ENCODE results near the gene UCN2. TPM values are rescaled to one million over a fixed set of nuclear protein-coding genes. Genes with fewer than 3 reads are reported as not detected.

Gene UCN2
- total RNA-seq, 1 donor from 2014 or later = 0.21 TPM

DNA sequence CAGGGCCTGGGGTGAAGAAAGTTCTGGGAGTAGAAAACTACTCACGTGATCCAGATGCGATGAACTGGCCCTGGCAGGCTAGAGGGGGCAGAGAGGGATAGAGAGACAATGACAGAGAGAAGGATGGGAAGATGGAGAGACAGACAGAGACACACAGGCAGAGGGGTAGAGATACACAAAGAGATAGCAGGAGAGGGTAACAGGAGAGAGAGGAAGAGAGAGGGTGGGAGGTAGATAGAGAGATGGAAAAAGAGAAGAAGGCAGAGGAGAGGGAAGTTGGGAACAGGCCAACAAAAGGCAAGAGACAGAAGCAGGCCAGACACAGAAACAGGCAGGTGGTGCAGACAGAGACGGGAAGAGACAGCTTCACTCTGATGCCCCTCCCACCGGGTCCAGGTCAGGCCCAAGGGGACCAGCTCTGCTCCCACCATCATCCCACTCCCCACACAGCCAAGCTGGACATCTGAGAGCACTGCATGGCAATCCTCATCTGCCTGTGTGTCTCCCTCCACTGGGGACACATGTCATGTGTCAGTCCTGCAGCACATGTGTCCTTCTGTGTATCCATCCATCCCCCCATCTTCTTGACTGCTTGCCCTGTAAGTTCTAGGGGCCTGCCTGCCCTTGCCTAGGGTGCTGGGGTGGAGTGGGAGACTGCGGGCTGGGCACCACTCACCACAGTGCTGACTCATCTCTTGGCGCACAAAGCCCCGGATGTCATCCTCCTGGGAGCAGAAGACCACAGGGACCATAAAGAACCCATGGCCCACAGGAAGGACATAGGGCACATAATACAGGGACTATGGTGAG lies 2.2 kb upstream of the UCN2 start:
- intact Hi-C loops (cut with micrococcal nuclease) = no loop called here
- Mint-ChIP-seq H3K27ac (no peak overlapping the region), H3K36me3 (ENCODE audit: low read depth) (no peaks in the 10 kb centered on the region), H3K4me3 (no peak overlapping the region), H3K4me1 (ENCODE audit: low read depth) (no peaks in the 10 kb centered on the region), H3K9me3 (no peaks in the 10 kb centered on the region), H3K27me3 (ENCODE audit: insufficient read depth) (no peaks in the 10 kb centered on the region)
- DNase-seq (ENCODE audit: low spot score) = no peak

DNA sequence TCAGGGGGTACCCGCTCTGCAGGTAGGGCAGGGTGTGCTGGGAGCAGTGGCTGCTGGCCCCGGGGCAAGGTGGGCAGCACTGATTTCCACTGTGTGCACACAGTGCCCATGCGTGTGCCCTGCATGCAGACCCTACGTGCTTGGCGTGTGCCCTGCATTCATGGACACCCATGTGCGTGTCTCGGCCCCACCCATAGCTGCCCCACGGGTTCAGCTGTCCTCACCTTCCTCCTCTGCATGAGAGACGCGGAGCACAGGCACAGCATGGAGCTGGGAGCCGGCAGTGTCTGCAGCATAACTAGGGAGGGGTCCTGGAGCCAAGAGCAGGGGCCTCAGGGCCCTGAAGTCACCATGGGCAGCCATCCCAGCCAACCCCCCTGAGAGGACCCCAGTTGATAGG lies 1.6 kb upstream of the UCN2 start:
- DNase-seq (ENCODE audit: low spot score) = no peak
- H3K9me3 Mint-ChIP-seq = no peaks in the 10 kb centered on the region
- intact Hi-C loops (cut with micrococcal nuclease) = no loop called here
- H3K4me3 Mint-ChIP-seq = no peak overlapping the region
- no peaks in the 10 kb centered on the region for H3K27me3 Mint-ChIP-seq (ENCODE audit: insufficient read depth)
- no peaks in the 10 kb centered on the region for H3K36me3 Mint-ChIP-seq (ENCODE audit: low read depth)
- no peak overlapping the region for H3K27ac Mint-ChIP-seq
- H3K4me1 Mint-ChIP-seq (ENCODE audit: low read depth) = no peaks in the 10 kb centered on the region

DNA sequence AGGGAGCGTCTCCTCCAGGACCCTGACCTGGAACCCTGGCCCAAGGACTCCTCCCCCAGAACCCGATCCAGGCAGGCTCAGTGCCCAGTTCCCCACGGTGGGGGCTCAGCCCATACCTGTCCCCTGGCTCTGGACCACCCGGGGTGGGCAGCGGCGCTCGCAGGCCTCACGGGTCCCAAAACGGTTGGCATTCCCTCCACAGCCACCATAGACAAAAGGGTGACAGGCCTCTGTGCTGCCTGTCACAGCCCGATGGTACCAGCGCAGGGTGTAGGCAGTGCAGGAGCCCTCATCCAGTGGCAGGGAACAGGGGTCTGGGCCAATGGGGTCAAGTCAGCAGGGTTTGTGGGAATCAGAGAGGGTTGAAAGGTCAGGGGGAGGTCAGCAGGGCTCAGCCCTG lies 1.1 kb upstream of the UCN2 start:
- no peaks in the 10 kb centered on the region for H3K36me3 Mint-ChIP-seq (ENCODE audit: low read depth)
- H3K4me3 Mint-ChIP-seq = no peak overlapping the region
- no peaks in the 10 kb centered on the region for H3K27me3 Mint-ChIP-seq (ENCODE audit: insufficient read depth)
- DNase-seq (ENCODE audit: low spot score) = no peak
- H3K27ac Mint-ChIP-seq = no peak overlapping the region
- H3K9me3 Mint-ChIP-seq = no peaks in the 10 kb centered on the region
- intact Hi-C loops (cut with micrococcal nuclease) = no loop called here
- H3K4me1 Mint-ChIP-seq (ENCODE audit: low read depth) = no peaks in the 10 kb centered on the region

DNA sequence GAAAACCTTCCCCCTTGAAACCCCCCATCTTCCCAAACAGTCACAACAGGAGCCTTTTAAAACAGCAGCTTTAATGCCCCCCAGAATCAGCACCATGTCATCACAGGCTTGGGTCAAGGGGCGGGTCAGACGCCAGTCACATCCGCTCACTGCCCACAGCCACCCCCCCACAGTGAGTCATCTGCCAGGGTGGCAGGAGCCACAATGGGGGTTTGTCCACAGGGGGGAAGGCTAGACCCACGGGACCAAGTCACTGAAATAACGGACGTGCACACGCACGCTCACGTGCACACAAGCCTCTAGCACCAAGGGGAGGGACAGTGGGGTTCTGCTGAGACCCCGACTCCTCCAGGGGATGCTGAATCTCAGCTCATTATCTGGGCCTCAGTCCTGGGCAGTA lies 441 bp upstream of the UCN2 start:
- Mint-ChIP-seq H3K4me1 (ENCODE audit: low read depth) (no peaks in the 10 kb centered on the region), H3K4me3 (no peak overlapping the region), H3K27me3 (ENCODE audit: insufficient read depth) (no peaks in the 10 kb centered on the region), H3K9me3 (no peaks in the 10 kb centered on the region), H3K36me3 (ENCODE audit: low read depth) (no peaks in the 10 kb centered on the region), H3K27ac (no peak overlapping the region)
- DNase-seq (ENCODE audit: low spot score) = no peak
- intact Hi-C loops (cut with micrococcal nuclease) = no loop called here

DNA sequence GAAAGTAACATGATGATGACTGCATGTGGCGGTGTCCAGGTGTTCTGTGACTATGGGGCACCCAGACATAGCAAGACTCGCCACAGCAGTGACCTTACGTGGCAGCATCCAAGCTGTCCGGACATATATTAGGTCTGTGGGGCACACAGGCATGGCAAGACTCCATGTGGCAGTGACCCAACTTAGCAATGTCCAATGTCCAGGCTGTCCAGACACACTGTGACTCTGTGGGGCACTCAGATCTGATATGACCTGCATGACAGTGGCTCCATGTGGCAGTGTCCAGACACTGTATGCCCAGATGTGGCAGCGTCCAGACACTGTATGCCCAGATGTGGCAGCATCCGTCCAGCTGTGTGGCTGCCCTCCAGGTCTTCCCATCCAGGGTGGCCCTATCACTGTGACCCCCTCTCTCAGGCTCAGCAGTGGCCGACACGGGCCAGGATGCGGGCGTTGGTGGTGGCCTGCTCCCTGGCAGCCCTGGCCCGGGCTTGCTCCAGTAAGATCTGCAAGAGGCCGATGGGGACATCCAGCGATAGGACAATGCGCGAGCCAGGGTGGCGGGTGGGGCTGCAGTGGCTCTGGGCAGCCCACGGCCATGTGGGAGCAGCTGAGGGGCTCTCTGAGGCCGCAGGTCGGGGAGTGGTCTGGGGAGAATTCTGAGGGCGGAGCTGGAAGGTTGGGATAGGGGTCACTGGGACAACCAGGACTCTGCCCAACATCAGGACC lies 1.1 kb downstream of the UCN2 start:
- peaks cover 12% of the 10 kb centered on the region for H3K4me1 Mint-ChIP-seq (ENCODE audit: low read depth)
- DNase-seq (ENCODE audit: low spot score) = no peak
- H3K9me3 Mint-ChIP-seq = no peaks in the 10 kb centered on the region
- H3K4me3 Mint-ChIP-seq = no peak overlapping the region
- H3K27me3 Mint-ChIP-seq (ENCODE audit: insufficient read depth) = no peaks in the 10 kb centered on the region
- H3K36me3 Mint-ChIP-seq (ENCODE audit: low read depth) = no peaks in the 10 kb centered on the region
- intact Hi-C loops (cut with micrococcal nuclease) = no loop called here
- H3K27ac Mint-ChIP-seq = no peak overlapping the region

DNA sequence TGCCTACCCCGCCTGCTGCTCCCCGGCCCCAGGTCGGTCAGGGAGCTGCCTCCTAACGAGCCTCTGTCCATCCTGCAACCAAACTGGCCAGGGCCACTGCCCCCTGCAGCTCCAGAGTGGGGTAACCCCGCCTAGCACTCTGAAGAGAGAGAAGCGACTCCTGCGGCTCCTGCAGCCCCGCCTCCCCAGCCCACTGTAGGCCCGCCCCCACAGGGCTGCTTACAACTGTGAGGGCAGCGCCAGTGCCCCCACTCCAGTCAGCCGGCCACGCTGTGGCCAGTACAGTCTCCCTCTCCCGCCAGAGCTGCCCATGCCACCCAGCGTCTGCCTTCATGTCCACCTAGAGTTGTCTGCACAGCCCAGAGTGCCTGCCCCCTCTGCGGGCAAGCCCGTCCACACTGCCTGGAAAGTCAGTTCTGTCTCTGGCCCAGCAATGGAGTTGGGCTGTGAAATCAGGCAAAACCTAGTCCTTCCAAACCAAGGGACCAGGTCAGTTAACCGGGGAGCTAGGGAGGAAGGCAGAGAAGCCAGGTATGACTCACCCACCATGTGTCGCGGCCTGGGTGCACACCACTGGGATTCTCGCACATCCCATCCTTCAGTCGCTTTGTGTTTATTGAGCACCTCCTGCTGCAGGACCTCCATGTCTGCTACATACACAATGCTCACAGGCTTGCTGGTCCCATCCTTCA lies 2.4 kb downstream of the UCN2 start:
- Mint-ChIP-seq H3K36me3 (ENCODE audit: low read depth) (no peaks in the 10 kb centered on the region), H3K4me3 (no peak overlapping the region), H3K27me3 (ENCODE audit: insufficient read depth) (no peaks in the 10 kb centered on the region), H3K9me3 (no peaks in the 10 kb centered on the region), H3K27ac (no peak overlapping the region), H3K4me1 (ENCODE audit: low read depth) (peaks cover 18% of the 10 kb centered on the region)
- intact Hi-C loops (cut with micrococcal nuclease) = no loop called here
- no peak for DNase-seq (ENCODE audit: low spot score)

DNA sequence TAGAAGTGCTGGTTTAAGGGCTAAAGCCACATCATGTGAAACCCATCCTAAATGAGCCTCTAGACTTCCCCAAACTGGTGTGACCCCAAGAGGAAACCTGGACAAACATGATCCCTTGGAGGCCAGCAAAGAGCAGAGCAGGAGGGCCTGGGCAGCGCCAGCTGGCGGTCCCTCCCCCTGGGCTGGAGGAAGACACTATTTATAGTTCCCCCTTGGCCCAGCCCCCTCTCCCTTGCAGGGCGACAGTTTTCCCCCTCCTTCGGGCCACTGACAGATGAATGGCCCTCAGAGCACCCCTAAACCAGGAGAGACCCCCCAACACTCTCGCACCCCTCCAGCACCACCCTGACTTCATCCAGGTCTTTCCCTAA lies 2.9 kb downstream of the UCN2 start:
- Mint-ChIP-seq H3K9me3 (no peaks in the 10 kb centered on the region), H3K27ac (no peak overlapping the region), H3K4me3 (no peak overlapping the region), H3K4me1 (ENCODE audit: low read depth) (peaks cover 23% of the 10 kb centered on the region), H3K27me3 (ENCODE audit: insufficient read depth) (no peaks in the 10 kb centered on the region), H3K36me3 (ENCODE audit: low read depth) (no peaks in the 10 kb centered on the region)
- DNase-seq (ENCODE audit: low spot score) = no peak
- intact Hi-C loops (cut with micrococcal nuclease) = no loop called here

DNA sequence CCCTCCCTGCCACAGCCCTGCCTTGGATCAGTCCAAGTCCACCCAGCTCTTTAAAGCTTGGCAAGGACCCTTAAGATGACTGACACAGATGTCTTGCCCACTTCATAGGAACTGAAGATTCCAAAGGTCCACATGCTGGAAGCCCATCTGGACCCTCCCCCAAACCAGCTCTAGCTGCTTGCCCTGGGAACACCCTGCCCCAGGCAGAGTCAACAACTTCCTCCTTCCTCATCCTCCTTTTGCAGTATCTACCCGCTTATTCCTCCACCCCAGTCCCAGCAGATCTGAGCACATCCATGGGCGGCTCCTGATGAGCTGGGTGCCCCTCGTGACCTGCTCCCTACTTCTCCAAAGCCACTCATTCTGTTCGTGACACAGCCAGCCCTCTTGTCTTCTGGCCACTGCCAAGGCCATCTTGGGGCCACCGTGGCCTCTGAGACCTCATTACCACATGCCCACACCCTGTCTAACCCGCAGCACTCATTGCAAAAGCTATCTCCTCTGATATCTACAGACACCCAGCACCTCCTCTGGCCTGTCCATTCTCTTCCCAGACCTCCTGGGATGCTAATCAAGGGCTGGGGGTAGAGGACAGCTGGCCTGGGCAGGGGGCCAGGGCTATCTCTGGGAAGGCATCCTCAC lies 5.0 kb downstream of the UCN2 start:
- intact Hi-C loops (cut with micrococcal nuclease) = loop anchor here (1.0 to 10.0 kb wide), 7 partner anchors 10 to 474 kb away; partner anchors contain the start of genes ATRIP, IP6K2, NDUFAF3 and UQCRC1
- peaks cover 2% of the 10 kb centered on the region for H3K36me3 Mint-ChIP-seq (ENCODE audit: low read depth)
- no peaks in the 10 kb centered on the region for H3K9me3 Mint-ChIP-seq
- H3K27me3 Mint-ChIP-seq (ENCODE audit: insufficient read depth) = no peaks in the 10 kb centered on the region
- H3K4me3 Mint-ChIP-seq = peak overlapping the region; percentile 51
- peak overlapping the region; percentile 24 for H3K27ac Mint-ChIP-seq
- peaks cover 43% of the 10 kb centered on the region for H3K4me1 Mint-ChIP-seq (ENCODE audit: low read depth)
- no peak for DNase-seq (ENCODE audit: low spot score)

DNA sequence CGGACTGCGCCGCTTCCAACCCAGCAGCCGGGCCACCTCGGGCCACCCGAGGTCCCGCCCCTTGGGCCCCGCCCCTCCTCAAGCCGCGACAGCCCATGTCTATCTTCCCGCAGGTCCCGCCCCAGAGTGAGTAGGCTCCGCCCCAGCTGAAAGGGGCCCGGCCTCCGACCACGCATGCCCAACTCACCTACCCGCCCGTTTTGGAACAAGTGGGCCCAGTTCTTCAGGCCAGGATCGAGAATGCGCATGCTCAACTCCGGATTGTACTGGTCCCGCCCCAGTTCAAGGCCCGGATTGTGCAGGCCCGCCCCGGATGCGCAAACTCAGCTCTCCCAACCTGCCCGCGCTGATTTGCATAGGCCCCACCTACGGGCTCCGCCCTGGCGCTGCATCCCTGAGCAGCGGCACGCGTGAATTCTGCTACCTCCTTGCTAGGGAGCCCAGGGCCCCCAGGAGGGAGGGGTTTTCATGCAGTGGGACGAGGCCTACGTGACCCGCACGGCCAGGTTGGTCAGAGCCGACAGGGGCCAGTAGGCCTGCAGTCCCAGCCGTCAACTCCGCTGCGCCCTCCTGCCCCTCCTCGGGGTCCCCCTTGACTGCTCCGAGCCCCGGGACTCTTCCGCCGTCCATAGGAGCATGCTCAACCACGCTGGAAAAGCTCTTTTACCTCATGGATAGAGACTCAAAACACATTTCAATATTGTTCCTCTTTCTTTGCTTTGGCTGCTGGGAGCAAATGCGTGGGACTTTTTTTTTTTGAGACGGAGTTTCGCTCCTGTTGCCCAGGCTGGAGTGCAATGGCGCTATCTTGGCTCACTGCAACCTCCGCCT lies 6.6 kb downstream of the UCN2 start, which contains the start of gene PFKFB4:
PFKFB4 (minus strand) TSS at position 8 of the 831 bp plus-strand sequence. CDS start 26 bp downstream, outside the sequence.
- Mint-ChIP-seq H3K36me3 (ENCODE audit: low read depth) (peaks cover 9% of the 10 kb centered on the region), H3K27ac (peak within 1 kb of the TSS; percentile 90), H3K4me1 (ENCODE audit: low read depth) (peaks cover 52% of the 10 kb centered on the region), H3K4me3 (peak within 1 kb of the TSS; percentile 91), H3K9me3 (no peaks in the 10 kb centered on the region), H3K27me3 (ENCODE audit: insufficient read depth) (no peaks in the 10 kb centered on the region)
- intact Hi-C loops (cut with micrococcal nuclease) = loop anchor here (1.0 to 10.0 kb wide), 17 partner anchors 78 to 1118 kb away; partner anchors contain the start of genes APEH, ARIH2, CCDC51 and CDC25A
- peak; percentile 100 for DNase-seq (ENCODE audit: low spot score)

DNA sequence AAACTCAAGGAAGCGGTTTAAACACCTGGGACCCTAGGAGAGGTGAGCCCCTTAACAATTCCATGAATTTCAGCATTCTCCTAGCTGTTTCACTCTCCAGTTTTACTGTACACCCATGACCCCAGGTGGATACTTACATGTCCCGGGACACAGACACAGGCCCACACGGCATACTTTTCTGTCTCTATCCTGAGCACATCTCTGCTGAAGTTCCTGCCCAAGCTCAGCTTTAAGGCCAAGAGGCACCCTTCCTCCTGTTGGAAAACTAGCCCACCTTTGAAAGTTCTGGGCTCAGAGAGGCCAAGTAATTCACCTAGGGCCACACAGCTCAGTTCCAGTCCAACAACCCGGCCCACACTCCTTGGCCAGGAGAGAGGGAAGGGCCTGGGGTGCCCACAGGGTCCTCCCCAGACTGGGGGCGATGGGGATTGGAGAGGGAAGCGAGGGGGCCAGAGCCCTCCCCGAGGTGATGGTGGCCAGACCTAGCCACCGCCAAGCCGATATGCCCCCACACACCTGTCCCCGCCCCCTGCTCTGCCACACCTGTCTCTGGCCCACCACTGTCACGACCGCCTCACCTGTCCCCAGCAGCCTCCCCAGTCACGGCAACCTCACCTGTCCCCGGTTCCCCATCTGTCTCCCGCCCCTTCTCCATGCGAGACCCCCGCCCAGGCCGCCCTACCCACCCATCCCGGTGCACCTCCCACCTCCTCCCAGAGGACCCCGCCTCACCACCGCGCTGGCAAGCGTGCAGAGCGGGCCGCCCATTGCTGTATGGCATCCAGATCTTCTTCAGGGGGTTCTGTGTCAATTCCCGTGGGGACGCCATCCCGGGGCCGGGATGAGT lies 7.4 kb downstream of the UCN2 start:
- no peak for DNase-seq (ENCODE audit: low spot score)
- Mint-ChIP-seq H3K27me3 (ENCODE audit: insufficient read depth) (no peaks in the 10 kb centered on the region), H3K4me1 (ENCODE audit: low read depth) (peaks cover 52% of the 10 kb centered on the region), H3K27ac (peak overlapping the region; percentile 90), H3K4me3 (peak overlapping the region; percentile 91), H3K36me3 (ENCODE audit: low read depth) (peaks cover 9% of the 10 kb centered on the region), H3K9me3 (no peaks in the 10 kb centered on the region)
- intact Hi-C loops (cut with micrococcal nuclease) = loop anchor here (1.0 to 10.0 kb wide), 9 partner anchors 109 to 1119 kb away; partner anchors contain the start of genes APEH, CDC25A, IP6K2 and NCKIPSD

DNA sequence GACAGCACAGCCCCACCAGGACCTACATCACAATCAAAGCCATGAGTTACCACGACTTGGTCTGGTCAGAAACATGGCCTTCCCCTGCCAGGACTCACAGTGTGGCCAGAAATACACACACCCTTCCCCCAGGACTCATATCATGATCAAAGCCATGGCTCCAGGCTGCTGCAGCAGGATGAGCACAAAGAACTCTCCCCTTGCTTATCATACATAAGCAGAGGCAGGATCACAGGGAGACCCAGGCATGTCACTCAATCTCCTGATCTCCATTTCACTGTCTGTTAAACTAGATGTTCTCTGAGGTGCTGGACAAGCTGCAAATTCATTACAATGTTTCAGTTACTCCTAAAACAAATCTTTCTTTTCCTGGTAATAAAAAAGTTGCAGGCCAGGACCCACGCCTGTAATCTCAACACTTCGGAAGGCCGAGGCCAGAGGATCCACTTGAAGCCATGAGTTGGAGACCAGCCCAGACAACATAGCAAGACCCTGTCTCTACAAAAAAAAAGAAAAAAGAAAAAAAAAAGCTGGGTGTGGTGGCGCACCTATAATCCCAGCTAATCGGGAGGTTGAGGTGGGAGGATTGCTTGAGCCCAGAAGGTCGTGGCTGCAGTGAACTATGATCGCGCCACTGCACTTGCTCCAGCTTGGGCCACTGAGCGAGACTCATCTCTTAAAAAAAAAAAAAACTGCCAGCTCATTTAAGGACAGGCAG lies 8.2 kb downstream of the UCN2 start:
- Mint-ChIP-seq H3K36me3 (ENCODE audit: low read depth) (peaks cover 9% of the 10 kb centered on the region), H3K4me3 (peak overlapping the region; percentile 91), H3K27ac (no peak overlapping the region), H3K9me3 (no peaks in the 10 kb centered on the region), H3K27me3 (ENCODE audit: insufficient read depth) (no peaks in the 10 kb centered on the region), H3K4me1 (ENCODE audit: low read depth) (peaks cover 58% of the 10 kb centered on the region)
- intact Hi-C loops (cut with micrococcal nuclease) = loop anchor here (5.0 to 10.0 kb wide), 3 partner anchors 162 to 471 kb away; partner anchors contain the start of genes IP6K2 and NDUFAF3
- DNase-seq (ENCODE audit: low spot score) = no peak

Measured in activated T-helper 1 cell treated with anti-CD3 and anti-CD28 coated beads, Interleukin-12 subunit alpha, Interleukin-12 subunit beta, Interleukin-2, Interleukin-4 antibody, amounts not matched to agents 30 ng/mL and 10 ng/mL and 1 ng/mL, durations not matched to agents 14 hours and 24 hours and 36 hours (primary cell).